ENCODE measurements around the gene SHISA7.

Gene SHISA7

GRCh38 chr19:55473225-55474012, 30.3 kb upstream of the SHISA7 start:
- H3K9ac ChIP-seq = no peak overlapping the region

DNA sequence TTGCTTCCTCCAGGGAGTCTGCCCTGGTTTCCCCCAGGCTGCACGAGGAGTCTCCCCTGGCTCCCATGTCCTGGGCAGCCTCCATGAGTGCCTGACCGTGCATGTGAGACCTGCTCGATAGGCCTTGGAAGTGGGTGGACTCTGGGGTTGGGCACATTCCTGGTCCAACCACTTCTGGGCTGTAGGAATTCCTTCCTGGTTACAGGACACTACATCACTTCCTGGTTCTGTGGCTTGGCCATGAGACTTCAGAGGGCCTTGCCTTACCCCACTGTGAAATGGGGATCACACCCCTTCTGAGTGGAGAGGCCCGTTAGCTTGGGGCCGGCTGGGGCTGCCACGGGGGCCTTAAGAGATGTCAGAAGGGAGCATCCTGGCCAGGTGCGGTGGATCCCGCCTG, 29.4 kb upstream of the SHISA7 start:
- peaks cover 31% of the 10 kb centered on the region for H3K4me1 ChIP-seq
- H3K27ac ChIP-seq = no peak overlapping the region
- no peak overlapping the region for H3K9ac ChIP-seq

More at GRCh38 chr19:55473225-55474012, 30.3 kb upstream of the SHISA7 start:
- TF ChIP-seq Cebpa-rat (IDR thresholded peaks at IDR 0.05) = no peak
- H3K4me1 ChIP-seq = peaks cover 41% of the 10 kb centered on the region
- H3K36me3 ChIP-seq = no peaks in the 10 kb centered on the region
- H3K27ac ChIP-seq = no peak overlapping the region
- no peaks in the 10 kb centered on the region for H3K9me3 ChIP-seq
- no peak overlapping the region for H3K4me3 ChIP-seq
- H3K27me3 ChIP-seq = no peaks in the 10 kb centered on the region
- H4K20me1 ChIP-seq = no peaks in the 10 kb centered on the region
- no peak overlapping the region for H3K4me2 ChIP-seq

DNA sequence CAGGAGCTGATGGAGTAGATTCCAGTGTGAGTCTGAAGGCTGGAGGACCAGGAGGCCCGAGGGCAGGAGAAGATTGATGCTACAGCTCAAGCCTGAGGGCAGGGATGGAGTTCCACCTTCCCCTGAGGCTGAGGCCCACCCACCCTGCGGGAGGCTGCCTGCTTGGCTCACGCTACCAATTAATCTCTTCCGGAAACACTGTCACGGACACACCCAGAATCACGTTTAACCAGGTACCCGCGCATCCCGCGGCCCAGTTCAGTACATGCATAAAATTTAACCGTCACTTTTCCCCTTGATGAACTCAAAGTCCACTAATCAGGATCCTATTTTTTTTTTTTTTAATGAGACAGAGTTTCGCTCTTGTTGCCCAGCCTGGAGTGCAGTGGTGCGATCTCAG, 28.2 kb upstream of the SHISA7 start:
- TF ChIP-seq Cebpa-rat (IDR thresholded peaks at IDR 0.05) = no peak
- H3K9ac ChIP-seq = no peak overlapping the region
- no peaks in the 10 kb centered on the region for H3K9me3 ChIP-seq
- no peak overlapping the region for H3K27ac ChIP-seq
- no peaks in the 10 kb centered on the region for H4K20me1 ChIP-seq
- no peaks in the 10 kb centered on the region for H3K27me3 ChIP-seq
- no peaks in the 10 kb centered on the region for H3K36me3 ChIP-seq
- no peak overlapping the region for H3K4me2 ChIP-seq
- H3K4me3 ChIP-seq = no peak overlapping the region
- H3K4me1 ChIP-seq = peaks cover 29% of the 10 kb centered on the region

More for the DNA sequence above, 29.4 kb upstream of the SHISA7 start:
- H3K4me3 ChIP-seq = no peak overlapping the region
- H3K27me3 ChIP-seq = no peaks in the 10 kb centered on the region
- no peak for TF ChIP-seq Cebpa-rat (IDR thresholded peaks at IDR 0.05)
- no peaks in the 10 kb centered on the region for H4K20me1 ChIP-seq
- H3K36me3 ChIP-seq = no peaks in the 10 kb centered on the region
- no peaks in the 10 kb centered on the region for H3K9me3 ChIP-seq
- H3K4me2 ChIP-seq = no peak overlapping the region

DNA sequence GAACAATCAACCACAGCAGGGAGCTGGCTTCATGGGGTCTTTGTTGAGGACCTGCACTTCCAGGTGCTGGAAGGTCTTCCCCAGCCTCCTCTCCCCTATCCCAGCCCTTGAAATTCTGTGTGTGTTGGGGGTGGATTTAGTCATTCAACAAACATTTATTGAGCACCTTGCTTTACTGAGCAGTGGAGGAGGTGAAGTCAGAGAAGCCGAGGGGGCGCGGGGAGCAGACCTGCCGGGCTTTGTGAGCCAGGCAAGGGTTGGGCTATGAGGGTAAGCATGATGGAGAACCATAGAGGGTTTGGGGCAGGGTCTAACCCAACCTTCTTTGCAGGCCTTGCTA, 24.9 kb upstream of the SHISA7 start:
- Histone ChIP-seq H3K27me3 (no peaks in the 10 kb centered on the region), H3K9me3 (no peaks in the 10 kb centered on the region), H3K4me1 (peaks cover 11% of the 10 kb centered on the region), H4K20me1 (no peaks in the 10 kb centered on the region), H3K36me3 (no peaks in the 10 kb centered on the region), H3K9ac (no peak overlapping the region), H3K4me3 (no peak overlapping the region), H3K27ac (no peak overlapping the region), H3K4me2 (no peak overlapping the region)
- TF ChIP-seq Cebpa-rat (IDR thresholded peaks at IDR 0.05) = no peak

GRCh38 chr19:55467236-55468053, 24.3 kb upstream of the SHISA7 start:
- Histone ChIP-seq H3K9ac (no peak overlapping the region), H3K4me2 (no peak overlapping the region), H3K27me3 (no peaks in the 10 kb centered on the region), H3K4me1 (peaks cover 17% of the 10 kb centered on the region), H3K4me3 (no peak overlapping the region), H3K27ac (no peak overlapping the region), H3K9me3 (no peaks in the 10 kb centered on the region), H3K36me3 (no peaks in the 10 kb centered on the region), H4K20me1 (no peaks in the 10 kb centered on the region)
- TF ChIP-seq Cebpa-rat (IDR thresholded peaks at IDR 0.05) = no peak

GRCh38 chr19:55466241-55466614, 23.1 kb upstream of the SHISA7 start:
- Histone ChIP-seq H3K4me3 (no peak overlapping the region), H3K27me3 (no peaks in the 10 kb centered on the region), H4K20me1 (no peaks in the 10 kb centered on the region), H3K36me3 (no peaks in the 10 kb centered on the region), H3K9me3 (no peaks in the 10 kb centered on the region), H3K9ac (no peak overlapping the region), H3K4me2 (no peak overlapping the region), H3K4me1 (peaks cover 24% of the 10 kb centered on the region), H3K27ac (no peak overlapping the region)
- no peak for TF ChIP-seq Cebpa-rat (IDR thresholded peaks at IDR 0.05)

DNA sequence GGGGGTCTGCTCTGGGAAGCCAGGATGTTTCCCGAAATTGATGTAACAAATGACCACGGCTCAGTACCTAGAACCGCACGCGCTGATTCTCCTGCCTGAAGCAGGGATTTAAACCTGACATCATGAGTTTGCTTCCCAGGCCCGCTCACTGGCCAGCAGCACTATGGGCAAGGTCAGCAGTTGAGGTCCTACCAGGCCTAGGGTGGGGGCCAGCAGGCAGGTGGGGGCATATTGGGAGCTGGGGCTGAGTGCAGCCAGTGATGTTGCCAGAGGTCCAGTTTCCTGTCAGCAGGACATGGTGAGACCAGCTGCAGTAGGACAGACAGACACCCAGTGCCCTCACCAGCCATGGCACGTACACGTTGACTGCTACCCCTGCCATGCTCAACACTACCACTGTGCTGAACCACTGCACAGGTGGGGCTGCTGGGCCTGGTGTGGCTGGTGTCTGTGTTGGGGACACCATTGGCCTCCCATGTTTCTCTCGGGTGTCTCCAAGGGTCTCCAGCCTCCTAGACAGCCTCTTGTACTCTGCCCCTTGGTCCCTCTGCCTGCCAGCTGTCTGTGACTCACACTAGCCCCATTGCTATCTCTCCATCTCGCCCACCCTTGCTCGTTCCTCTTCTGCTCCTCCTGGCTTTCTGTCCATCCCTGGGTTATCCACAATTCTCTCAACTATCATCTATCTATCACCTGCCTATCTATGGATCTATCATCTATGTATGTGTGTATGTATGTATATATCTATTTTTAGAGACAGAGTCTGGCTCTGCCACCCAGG, 22.6 kb upstream of the SHISA7 start:
- Histone ChIP-seq H3K27ac (no peak overlapping the region), H3K9ac (no peak overlapping the region), H3K4me1 (peaks cover 29% of the 10 kb centered on the region), H3K4me3 (no peak overlapping the region), H3K4me2 (no peak overlapping the region), H3K36me3 (no peaks in the 10 kb centered on the region), H3K9me3 (no peaks in the 10 kb centered on the region), H3K27me3 (no peaks in the 10 kb centered on the region), H4K20me1 (peaks cover 2% of the 10 kb centered on the region)
- no peak for TF ChIP-seq Cebpa-rat (IDR thresholded peaks at IDR 0.05)

DNA sequence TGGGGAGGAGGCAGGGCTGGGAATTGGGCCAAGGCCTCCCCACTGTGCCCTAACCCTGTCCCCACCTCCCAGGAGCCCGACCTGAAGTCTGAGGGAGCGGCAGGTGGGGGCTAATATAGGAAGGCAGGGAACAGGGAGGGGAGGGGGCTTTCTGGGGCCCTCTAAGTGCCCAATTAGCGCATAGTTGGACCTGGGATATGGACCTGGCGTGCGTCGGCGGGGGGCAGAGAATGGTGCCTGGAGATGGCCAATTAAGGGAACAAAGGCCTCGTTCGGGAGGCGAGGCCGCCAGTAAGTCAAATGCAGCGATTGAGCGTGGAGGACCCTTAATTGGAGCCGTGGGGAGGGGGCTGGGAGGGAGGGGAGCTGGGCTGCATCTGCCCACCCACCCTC, 21.6 kb upstream of the SHISA7 start, which contains the start of gene C19orf85:
Gene C19orf85 (minus strand): TSS at position 90 of the 393 bp plus-strand sequence. CDS start 197 bp downstream, outside the sequence.
- peak within 1 kb of the TSS; percentile 44 for H3K4me2 ChIP-seq
- peaks cover 12% of the 10 kb centered on the region for H4K20me1 ChIP-seq
- H3K36me3 ChIP-seq = no peaks in the 10 kb centered on the region
- H3K4me1 ChIP-seq = peaks cover 39% of the 10 kb centered on the region
- H3K9me3 ChIP-seq = no peaks in the 10 kb centered on the region
- TF ChIP-seq Cebpa-rat (IDR thresholded peaks at IDR 0.05) = no peak
- 0 out of 2 replicates have a peak within 1 kb of the TSS, but pooled peaks have one; percentile 57 for H3K9ac ChIP-seq
- no peaks in the 10 kb centered on the region for H3K27me3 ChIP-seq
- H3K27ac ChIP-seq = peak within 1 kb of the TSS; percentile 45; the same call in 1 of the 2 replicates
- no peak within 1 kb of the TSS for H3K4me3 ChIP-seq

DNA sequence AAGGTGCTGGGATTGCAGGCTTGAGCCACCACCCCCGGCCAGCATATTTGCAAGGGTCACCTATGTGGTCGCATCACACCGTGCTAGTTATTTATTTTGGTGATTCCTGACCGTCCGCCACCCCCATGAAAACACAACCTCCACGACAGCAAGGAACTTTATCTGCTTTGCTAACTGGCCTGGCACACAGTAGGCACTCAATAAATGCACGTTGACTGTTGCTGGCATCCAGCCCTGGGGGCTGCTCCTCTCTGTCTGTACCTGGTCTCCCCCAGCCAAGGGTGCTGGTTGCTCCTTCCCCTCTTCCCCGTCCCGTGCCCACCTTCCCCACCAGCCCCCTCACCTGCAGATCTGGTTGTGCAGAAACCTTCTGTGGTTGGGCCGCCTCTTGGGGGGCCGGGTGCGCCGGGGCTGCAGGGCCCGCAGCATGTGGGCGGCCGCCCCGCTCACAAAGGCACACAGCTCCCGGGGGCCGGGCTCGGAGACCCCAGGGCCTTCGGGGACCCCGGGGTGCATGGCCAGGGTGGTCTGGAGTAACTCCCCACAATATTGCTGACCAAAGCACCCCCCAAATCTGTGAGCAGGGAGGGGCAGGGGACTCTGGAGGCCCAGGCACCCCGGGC, 21.1 kb upstream of the SHISA7 start:
- H3K4me2 ChIP-seq = peak overlapping the region; percentile 44
- peaks cover 17% of the 10 kb centered on the region for H4K20me1 ChIP-seq
- no peaks in the 10 kb centered on the region for H3K9me3 ChIP-seq
- peaks cover 43% of the 10 kb centered on the region for H3K4me1 ChIP-seq
- no peak overlapping the region for H3K4me3 ChIP-seq
- no peak overlapping the region for H3K27ac ChIP-seq
- no peak overlapping the region for H3K9ac ChIP-seq
- TF ChIP-seq Cebpa-rat (IDR thresholded peaks at IDR 0.05) = no peak
- H3K27me3 ChIP-seq = no peaks in the 10 kb centered on the region
- H3K36me3 ChIP-seq = no peaks in the 10 kb centered on the region

All from BLaER1 (cell line).